Head of caudate nucleus (tissue), 42 donors: ENCODE results near the gene SLC39A12.

Experiments
- DNase-seq, 42 donors: peaks; one replicate each; pipeline versions ENCODE4 v3.0.0 to v3.0.0-alpha.2; 2020 to 2021; ENCODE audit warnings: mixed read lengths in 7 of 42
- intact Hi-C: fragments of 100-400 bp; cut with DNase I; formaldehyde crosslinking; loops from one replicate; pipeline ENCODE4 v1.15.0; 2022

The SLC39A12 gene

DNA sequence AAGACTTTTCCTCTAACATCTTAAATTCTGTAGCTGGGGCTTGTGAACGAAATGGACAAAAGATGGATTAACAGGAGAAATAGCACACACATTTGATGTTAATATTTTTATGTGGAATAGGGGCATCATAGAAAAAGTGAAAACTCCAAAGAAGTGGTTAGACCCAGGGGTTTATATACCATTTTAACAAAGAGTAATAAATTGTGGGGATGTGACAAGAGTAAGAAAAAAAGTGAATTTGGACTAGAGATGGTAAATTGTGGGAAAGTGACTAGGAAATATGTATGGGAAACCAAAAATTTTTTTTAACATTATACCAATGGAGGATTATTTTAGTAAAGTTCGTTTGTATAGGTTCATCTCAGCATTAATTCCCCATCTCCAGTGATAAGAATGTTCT is 8.2 kb downstream of the SLC39A12 start:
- DNase-seq, result no peak
- intact Hi-C loops, result no loop called here

DNA sequence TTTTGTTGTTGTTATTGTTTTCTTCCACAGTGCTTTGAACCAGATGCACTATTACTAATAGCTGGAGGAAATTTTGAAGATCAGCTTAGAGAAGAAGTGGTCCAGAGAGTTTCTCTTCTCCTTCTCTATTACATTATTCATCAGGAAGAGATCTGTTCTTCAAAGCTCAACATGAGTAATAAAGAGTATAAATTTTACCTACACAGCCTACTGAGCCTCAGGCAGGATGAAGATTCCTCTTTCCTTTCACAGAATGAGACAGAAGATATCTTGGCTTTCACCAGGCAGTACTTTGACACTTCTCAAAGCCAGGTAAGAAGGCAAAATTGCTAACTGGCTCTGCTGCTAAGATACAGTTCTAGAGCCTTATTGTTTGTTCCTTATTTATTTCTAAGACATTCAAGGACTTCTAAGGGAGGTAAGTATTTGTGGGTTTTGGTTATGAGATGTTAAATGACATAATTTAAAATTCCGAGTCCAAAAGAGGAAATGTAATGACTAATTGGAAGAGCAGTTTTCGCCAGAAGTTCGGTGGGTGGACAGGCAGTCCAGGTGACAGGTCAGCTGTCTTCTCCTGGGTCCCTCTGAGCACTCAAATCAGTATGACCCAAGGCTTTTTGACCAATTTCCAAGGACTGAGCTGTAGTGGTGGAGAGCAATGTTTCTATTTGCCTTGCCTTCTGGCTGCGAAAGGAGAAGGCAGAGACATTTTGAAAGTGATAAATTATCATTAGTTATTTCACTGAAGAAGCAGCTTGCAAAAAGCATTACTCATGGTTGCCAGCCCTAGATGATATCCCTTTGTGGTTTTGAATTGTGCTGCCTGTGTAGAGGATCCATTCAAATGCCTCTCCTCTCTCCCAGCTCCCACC is 10.1 kb downstream of the SLC39A12 start:
- intact Hi-C loops, result no loop called here

DNA sequence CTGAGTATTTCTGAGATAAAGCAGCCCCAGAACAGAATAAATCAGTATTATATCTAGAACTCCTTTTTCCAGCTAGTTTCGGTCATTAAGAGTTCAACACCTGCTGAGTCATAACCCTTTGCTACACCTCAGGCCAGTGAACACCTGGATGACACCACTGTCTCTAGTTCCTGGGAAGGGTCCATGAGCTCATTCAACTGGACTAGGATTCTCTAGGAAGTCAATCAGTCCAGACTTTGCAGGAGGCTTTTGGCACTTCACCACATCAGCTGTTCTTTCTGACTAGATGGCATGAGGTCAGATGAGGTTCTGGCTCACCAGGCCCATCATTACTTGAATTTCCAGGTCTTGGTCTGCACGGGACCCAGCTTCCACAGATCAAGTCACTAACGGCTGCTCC is 11.7 kb downstream of the SLC39A12 start:
- intact Hi-C loops, result no loop called here
- no peak for DNase-seq

More for the DNA sequence above, 10.1 kb downstream of the SLC39A12 start:
- DNase-seq, result no peak

DNA sequence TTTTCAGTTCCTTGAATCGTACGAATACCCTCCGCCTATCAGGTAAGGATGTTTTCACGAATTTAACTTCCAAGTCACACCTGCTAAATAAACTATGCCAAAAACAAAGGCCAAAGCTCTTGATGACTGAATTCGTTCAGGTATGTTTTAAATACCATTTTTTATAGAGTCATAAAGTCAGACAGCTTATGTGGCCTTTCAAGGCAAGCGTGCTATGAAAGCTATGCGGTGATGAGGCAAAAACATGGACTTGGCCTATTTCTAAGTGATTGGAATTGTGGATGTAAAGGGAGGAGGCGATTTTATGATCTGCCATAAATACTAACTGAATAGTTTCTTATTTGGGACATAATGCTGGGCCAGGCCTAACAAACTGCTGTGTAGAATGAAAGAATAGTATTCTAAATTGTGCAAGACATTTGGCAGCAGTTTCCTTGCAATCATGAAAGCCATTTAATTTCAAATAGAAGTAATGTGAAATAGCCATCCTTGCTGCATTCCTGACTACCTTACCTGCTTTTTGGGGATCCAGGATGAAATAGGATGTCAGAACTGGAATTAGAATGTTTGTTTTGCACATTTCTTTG is 14.0 kb downstream of the SLC39A12 start:
- intact Hi-C loops, result no loop called here
- DNase-seq, result no peak

DNA sequence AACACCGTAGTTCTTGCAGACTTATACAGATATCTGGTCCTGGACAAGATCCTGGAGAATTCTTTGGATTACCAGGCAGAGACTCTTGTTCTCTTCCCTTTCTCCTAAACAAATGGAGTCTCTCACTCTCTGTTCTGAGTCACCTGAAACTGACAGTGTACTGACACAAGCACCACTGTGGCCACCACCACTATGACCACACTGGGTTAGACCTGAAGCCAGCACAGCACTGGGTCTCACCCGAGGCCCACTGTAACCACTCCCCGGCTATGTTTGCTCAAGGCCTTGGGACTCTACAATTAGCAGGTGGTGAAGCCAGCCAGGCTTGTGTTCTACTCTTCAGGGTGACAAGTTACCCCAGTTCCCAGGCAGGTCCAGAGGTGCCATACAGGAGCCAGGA is 22.8 kb downstream of the SLC39A12 start:
- no peak for DNase-seq
- intact Hi-C loops, result no loop called here

DNA sequence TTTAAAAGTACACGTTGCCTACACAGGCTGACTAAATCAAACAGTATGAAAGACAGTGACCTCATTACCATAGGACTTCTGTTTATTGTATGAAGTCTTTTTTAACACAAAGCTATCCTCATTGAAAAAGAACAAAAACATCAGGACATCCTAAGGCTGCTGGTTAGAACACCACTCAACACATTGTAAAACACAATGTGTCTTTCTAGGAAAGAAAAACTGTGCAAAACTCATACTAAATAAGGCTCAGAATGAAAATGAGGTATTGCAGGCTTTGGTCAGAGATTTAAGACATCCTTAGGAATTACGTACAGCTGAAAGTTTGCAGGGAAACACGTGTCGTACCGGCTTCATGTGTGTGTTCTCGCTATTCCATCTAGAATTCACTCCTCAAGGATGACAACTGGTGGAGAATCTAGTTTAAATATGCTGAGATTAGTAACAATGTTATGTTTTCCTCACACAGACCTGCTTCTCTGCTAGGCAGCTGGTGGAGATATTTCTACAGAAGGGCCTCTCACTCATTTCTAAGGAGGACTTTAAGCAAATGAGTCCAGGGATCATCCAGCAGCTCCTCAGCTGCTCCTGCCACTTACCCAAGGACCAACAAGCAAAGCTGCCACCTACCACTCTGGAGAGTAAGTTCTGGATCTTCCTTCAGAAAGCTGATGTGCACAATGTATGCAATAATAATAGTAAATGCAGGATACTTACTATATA is 29.3 kb downstream of the SLC39A12 start:
- intact Hi-C loops, result no loop called here
- DNase-seq, result no peak

DNA sequence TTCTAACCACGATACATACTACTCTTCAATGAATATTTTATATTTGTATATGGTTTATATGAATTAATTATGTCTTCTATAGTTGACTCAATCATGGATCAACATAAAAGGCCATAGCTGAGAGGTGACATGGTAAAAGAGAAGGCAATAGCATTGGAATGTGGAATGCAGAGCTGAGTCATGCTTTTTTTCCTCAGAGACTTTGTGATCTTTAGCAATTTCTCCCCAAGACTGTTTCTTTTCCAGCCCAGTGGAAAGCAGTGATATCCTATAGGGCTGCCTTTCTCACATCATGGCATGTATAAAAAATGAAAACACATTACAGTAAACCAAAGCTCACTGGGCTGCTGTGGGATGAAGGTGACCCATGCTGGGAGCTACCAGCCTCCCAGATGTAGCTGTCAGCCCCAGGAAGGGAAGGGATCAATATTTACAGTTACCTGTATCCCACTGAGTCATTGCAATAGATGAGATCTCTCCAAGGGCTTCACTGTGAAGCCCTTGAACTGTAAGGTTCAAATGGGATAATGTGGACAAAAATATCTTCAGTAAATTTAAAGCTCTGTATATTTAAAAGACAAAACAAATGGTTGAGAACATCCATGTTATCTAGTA is 30.2 kb downstream of the SLC39A12 start:
- no peak for DNase-seq
- intact Hi-C loops, result no loop called here

DNA sequence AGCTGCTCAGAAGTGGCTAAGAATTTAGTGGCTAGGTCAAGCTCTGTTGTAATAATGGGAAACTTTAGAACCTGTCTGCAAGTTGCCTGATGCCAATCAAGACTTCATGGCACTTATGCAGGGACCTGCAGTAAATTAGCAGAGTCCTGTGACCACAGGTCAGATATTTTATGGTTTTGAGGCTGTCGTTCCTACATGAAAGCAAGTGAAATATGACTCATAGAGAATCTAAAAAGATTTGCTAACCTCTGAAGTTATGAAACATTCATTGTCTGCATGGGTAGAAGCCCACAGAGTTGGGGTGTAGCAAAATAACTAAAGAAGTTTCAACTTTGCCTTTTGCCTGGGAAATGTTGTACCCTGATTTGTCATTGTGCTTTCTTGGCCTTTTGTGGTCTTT is 32.3 kb downstream of the SLC39A12 start:
- intact Hi-C loops, result no loop called here
- no peak for DNase-seq

DNA sequence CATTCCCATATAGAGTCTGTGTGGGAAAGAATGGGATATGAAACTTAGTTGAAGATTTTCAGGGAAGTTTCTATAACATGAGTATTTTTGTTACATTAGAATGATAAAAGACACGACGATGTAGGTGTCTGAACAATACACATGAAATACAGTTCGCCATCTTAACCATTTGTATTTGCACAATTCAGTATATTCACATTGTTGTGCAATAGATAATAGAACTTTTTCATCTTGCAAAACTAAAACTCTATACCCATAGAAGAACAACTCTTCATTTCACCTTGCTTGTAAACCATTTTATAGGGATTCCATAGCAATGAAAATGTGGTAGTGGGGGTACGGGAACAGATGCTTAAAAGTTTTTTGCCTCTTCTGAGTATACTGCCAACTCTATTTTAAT is 32.8 kb downstream of the SLC39A12 start:
- no peak for DNase-seq

DNA sequence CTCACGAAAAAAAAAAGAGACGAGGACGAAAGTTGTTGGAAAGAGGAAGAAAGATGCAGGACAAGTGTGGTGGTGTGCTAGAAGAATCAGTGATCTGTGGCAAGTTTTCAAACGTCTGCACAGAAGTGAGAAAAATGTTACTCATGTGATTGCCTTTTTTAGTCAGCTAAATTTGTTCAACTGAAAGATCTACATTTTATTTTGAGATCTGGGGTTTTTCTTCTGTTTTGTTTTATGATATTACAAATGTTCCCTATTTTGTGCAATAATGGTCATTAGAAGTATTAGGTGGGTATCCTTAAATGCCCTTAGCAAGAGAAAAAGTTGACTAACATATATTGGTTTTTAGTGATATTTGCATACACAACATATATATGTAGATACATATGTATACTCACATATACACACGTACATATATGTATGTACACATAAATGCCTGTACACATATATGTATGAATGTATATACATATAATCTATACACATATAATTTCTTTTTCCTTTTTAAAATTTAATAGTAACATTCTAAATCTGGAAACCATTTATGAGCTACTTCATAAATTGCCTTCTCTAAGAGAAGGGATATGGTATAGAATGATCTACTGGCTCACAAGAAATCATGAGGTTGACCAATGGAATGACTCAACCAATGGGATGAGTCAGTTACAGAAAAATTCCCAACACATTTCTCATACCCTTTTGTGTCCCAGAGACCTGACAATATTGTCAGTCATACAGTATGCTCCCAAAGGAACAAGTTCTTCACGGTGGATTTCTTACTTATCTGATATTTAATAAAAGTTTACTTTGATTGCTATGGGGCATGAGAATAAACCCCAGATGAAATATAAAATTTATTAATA is 38.4 kb downstream of the SLC39A12 start:
- intact Hi-C loops, result no loop called here
- no peak for DNase-seq

More for the DNA sequence above, 32.8 kb downstream of the SLC39A12 start:
- intact Hi-C loops, result no loop called here

DNA sequence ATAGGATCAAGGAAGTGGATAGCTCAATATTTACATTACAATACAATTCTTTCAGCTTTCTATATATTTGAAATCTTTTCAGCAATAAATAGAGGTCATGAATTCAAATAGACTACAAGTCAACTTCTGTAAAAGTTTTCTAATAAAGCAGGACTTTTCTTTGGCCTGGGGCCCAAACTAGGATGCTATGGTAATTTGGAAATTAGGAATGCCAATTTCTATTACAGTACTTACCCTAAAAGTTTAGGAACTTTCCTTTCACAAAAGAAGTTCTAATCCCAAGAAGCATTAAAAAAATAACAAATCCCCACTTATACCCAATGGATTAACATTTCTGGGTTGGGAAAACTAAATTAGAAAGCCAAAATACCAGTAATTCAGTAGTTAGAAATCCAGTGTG is 40.5 kb downstream of the SLC39A12 start:
- intact Hi-C loops, result no loop called here
- no peak for DNase-seq

DNA sequence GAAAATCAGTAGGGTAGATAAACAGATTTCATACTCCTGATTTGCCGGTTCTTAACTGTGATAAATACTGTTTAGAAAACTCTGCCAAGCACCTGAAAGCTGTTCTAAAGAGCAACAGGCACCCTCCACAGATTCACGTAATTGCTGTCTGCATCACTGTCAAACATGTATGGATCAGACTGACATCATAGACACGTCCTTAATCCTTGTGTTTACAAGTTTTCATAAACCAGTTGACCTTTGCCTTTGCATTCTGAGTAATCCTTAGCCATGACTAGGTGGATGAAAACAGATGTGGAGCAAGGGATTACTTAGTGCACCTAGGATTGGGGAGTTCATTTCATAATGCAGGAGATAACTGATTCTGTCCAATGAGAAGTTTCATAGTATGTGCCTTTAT is 41.6 kb downstream of the SLC39A12 start:
- no peak for DNase-seq

DNA sequence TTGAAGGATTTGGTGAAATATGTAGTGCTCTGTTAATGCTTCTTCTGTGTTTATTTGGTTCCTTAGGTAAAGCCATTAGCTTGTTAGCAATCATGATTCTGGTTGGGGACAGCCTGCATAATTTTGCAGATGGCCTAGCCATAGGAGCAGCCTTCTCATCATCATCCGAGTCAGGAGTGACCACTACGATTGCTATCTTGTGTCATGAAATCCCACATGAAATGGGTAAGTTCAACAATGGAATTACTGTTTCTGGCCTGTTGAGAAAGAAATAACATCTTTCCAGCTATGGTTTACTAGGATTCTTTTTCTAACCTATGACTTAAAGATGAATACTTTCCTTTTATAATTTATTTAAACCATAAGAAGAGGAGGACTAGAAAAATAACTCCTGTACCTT is 48.9 kb downstream of the SLC39A12 start:
- intact Hi-C loops, result no loop called here

More for the DNA sequence above, 41.6 kb downstream of the SLC39A12 start:
- intact Hi-C loops, result no loop called here

DNA sequence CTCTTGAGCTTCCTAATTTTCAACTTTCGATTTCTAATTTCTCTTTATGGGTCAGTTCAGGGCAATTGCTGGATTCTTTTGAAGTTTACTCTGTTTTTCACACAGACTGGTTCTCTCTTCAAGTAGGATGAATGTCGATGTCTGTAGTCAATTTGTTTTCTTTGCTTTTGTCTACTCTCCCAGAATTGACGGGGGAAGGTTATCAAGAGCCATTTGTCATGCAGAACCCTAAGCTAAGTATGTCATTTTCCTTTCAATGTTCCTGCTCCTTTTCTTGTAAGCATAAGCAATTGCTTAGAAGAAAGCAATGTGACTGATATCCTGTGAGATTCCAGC is 53.7 kb downstream of the SLC39A12 start:
- intact Hi-C loops, result no loop called here
- no peak for DNase-seq

More for the DNA sequence above, 48.9 kb downstream of the SLC39A12 start:
- DNase-seq, result no peak

DNA sequence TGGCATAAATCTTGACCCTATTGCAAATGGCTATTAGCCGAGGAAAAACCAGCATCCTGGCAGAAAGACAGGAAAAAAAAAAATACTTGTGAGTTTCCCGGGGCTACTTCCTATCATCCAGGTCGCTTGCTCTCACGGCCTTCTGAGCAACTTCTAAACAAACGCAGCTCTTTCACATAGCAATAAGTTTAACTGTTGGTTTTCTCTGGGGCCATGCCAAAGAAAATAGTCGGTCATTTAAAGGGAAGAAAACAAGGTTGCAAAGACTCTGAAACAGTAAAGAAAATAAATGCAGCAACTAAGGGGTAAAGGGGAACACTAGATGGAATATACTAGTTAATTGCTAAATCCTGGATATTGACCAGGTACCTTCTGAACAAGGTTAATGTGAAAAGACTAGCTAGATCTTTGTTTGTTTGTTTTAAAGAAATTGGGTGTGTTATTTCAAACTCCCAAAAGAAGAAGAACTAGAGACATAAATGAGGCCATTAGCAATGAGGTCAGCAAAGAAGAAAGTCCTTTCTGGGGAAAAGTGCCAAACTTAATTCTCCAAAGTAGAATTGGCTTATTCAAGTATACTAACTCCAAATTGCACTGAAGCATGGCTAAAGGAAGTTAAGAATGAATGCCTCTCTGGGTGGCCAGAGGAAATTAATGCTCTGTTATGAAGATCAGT is 54.2 kb downstream of the SLC39A12 start:
- intact Hi-C loops, result no loop called here
- peak in 4 of 42 donors; percentile 3 to 33 (median 12) for DNase-seq

DNA sequence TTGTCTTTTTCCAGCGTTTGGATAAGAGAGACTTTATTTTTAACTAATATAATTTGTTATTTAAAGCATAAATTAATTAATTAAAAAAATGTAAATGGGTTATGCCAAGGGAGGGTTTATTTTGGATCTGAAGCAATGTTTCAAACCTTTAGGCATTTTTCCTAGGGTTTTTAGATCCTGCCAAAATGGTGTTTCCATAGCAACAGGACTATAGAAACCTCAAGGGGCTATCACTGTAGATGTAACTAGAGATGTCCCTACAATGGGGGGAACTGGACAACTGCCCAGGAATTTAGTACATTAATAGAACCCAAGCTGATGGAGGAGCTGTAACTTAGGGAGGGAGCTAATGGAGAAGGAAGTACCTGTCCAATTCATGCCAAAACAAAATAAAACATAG is 57.3 kb downstream of the SLC39A12 start:
- DNase-seq, result no peak
- intact Hi-C loops, result no loop called here

DNA sequence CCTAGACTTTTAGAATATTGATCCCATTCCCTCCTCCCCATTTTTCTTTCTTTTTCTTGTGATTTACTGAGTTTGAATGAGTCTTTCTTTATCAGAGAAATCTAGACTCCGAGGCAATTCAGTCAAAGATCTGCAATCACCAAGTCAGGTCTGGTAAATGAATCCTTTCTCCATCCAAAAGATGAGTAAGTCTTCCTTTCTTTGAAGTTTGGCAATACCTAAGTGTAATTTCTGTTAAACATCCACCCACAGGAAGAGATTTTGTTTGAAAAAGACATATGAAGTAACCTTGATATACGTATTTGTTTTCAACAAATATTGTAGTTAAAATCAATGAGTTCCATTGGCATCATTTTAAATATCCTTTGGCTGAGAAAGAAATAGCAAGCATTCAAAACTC is 58.3 kb downstream of the SLC39A12 start:
- intact Hi-C loops, result no loop called here

DNA sequence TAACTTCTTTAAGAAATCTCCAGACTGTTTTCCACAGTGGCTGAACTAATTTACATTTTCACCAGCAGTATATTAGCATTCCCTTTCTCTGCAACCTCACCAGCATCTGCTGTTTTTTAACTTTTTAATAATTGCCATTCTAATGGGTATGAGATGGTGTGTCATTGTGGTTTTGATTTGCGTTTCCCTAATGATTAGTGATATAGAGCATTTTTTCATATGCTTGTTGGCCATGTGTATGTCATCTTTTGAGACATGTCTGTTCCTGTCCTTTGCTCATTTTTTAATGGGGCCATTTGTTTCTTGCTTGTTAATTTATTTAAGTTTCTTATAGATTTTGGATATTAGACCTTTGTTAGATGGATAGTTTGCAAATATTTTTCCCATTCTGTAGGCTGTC is 68.8 kb downstream of the SLC39A12 start:
- intact Hi-C loops, result no loop called here
- no peak for DNase-seq

More for the DNA sequence above, 58.3 kb downstream of the SLC39A12 start:
- no peak for DNase-seq
